HG03175 (cell line): ENCODE results near the gene STBD1.
A peak's percentile ranks its signal among the peaks of the same experiment; 100 is the strongest.
"Not testable (repeated sequence)": the region's sequence is repeated elsewhere in the genome, so short reads cannot be mapped to it uniquely, and the experiment has no call there.

Experiments used
- ATAC-seq: cut with Tn5 transposase; IDR thresholded peaks from one replicate; pipeline ENCODE4 v1.9.1; 2021; ENCODE audit warnings: mild to moderate bottlenecking, moderate library complexity; ENCODE audit not compliant: unreplicated experiment

STBD1 gene

GRCh38 chr4:76282941-76283689, 23.4 kb upstream of the STBD1 start:
- no peak for ATAC-seq

GRCh38 chr4:76283900-76284299, 22.6 kb upstream of the STBD1 start:
- no peak for ATAC-seq

DNA sequence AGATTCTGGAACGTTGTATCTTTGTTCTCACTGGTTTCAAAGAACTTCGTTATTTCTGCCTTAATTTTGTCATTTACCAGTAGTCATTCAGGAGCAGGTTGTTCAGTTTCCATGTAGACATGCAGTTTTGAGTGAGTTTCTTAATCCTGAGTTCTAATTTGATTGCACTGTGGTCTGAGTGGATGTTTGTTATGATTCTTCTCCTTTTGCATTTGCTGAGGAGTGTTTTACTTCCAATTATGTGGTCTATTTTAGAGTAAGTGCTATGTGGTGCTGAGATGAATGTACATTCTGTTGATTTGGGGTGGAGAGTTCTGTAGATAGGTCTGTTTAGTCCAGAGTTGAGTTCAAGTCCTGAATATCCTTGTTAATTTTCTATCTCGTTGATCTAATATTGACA, 18.7 kb upstream of the STBD1 start:
- not testable (repeated sequence) for ATAC-seq

DNA sequence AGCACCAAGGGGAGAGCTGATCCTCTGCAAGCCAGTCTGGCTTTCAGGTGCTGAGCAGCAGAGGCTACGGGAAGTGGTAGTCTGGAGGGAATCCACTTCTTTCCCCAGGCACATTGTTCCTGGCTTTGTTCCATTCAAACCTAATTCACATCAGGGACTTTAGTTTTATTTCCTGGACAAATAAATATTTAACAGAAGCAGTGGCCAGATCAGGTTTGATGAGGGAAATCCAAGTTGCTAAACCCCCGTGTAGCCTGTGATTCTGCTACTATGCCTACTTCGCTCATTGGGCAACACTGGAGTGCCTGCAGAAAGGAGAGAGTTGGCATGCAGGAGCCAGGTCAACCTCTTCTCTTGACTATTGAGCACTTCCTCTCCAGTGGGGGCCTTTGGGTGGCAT, 13.8 kb upstream of the STBD1 start:
- ATAC-seq: no peak

DNA sequence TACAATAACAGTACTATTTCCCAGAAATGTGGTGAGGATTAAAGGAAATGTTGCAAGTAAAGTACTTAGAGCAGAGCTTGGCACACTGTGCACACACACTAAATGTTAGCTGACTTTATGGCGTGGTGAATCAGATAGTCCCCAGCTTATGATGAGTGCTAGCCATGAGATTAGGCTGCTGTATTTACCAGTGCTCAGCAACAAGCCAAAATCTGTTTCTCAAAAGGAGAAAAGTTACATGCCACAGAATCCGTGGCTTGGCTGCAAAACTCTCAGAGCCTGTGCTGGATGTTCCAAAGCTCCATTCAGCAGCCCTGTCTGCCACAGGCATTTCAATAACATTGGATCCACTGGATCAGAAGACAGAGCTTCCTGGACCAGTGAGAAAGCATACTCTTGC, 12.8 kb upstream of the STBD1 start:
- no peak for ATAC-seq

DNA sequence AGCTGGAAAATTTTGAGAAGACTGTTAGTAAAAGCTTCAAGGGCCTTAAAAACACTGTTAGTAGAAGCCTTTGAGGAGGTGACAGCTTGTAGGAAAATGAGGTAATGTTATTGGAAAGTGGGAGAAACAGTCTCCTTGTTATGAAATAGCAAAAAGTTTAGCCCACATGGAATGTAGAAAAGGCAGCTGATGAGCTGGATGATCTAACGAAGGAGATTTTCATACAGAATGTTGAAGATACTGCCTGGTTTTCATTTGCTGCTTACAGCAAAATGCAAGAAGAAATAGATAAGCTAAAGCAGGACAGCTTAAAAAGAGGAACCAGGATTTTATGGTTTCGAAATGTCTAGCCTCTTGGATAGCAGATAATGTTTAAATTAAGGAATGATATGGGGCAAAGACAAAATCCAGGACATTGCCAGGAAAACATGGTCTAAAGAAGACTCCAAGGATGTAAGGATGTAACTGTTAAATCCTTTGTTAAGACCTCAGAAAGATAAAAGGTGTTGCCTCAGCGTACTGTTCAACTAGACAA, 10.2 kb upstream of the STBD1 start:
- no peak for ATAC-seq

GRCh38 chr4:76298227-76298626, 8.3 kb upstream of the STBD1 start:
- ATAC-seq: no peak

GRCh38 chr4:76300012-76300411, 6.5 kb upstream of the STBD1 start:
- no peak for ATAC-seq

- ATAC-seq: peak; percentile 99
Observed at GRCh38 chr4:76301068-76301774, 5.3 kb upstream of the STBD1 start.

DNA sequence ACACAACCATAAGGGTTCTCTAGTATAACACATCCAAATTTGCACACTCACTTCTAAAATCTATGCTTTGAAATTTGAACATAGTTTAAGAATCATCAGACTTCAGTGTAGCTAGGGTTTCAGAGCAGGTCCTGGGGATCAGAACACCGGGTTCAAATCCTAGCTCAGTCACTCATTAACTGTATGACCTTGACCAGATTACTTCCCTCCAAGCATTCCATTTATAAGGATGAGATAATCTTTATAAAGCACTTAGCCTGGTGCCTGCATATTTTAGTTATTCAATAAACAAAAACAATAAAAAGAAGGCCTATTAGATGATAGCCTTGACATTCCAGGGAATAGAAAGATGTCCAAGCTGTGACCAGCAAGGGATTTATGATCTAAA, 4.8 kb upstream of the STBD1 start:
- ATAC-seq: no peak

DNA sequence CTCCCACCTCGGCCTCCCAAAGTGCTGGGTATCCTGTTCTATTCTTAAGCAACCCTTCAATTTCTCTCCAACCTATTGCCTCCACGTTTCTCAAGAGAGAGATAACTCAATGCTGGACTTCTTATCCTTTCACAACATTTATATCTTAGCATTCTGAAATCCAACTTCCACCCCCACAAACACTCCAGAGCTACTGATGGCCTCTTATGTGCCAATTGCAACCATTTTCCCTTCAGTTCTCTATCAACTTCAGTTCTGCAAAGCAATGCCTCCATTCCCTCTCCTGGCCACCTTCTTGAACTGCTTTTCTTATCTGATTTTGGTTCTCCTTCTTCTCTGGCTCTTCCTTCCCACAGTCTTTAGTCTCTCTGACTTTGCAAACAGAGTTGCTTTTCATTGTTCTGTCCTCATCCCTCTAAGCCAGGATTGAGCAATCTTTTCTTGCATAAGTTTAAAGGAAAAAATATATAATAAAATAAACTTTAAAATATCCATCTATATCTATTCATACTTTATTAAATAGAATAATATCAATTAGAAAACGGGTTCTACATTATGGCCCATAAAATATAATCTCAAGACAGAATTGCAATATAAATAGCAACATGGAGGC, 3.6 kb upstream of the STBD1 start:
- no peak for ATAC-seq

DNA sequence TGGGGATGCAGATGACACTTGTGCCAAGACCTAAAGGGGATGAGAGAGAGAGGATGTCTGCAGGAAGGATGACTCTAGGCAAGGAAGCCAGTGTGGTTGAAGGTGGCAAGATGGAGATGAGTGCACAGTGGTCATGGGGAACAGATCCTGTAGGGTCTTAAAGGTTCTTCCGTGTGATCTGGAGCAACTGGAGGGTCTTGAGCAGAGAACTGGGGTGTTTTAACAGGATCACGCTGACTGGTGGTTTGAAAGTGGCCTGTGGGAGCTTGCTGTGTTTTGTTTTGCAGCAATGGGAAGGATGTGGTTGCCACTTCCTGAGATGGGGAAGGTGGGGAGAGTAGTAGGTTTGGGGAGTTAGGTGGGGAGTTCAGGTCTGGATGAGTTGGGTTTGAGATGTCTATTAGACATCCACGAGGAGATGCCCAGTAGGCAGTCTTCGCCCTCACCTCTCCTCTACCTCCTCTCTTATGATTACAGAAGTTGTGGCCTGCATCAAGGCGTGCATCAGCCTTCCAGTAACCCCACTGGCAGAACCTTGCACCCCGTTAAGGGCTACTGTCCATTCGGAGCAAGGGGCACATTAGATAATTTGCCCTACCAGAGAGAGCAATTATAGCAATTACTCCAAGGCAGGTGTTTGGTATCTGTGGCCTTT, 1.4 kb upstream of the STBD1 start:
- no peak for ATAC-seq

GRCh38 chr4:76306882-76307659, 538 bp downstream of the STBD1 start:
- ATAC-seq: no peak

- ATAC-seq: no peak
Observed at GRCh38 chr4:76307660-76308014, 1.1 kb downstream of the STBD1 start.

DNA sequence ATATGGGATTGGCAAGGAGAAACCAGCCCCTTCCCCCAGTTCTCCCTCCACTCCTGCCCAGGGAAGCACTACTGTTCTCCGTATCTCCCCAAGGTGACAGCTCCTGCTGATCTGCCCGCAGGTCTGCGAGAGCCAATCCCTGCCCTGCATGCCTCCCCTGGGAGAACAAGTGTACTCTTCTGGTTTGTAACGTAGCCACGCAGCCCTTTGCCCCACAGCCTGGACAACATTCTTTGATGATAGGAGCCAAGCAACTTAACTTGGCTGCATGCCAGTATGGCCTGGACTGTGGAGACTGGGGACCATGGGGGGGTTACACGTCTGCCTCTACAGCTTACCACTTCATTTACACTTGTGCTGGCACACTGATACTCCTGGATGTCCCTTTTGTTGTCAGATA, 2.0 kb downstream of the STBD1 start:
- no peak for ATAC-seq

DNA sequence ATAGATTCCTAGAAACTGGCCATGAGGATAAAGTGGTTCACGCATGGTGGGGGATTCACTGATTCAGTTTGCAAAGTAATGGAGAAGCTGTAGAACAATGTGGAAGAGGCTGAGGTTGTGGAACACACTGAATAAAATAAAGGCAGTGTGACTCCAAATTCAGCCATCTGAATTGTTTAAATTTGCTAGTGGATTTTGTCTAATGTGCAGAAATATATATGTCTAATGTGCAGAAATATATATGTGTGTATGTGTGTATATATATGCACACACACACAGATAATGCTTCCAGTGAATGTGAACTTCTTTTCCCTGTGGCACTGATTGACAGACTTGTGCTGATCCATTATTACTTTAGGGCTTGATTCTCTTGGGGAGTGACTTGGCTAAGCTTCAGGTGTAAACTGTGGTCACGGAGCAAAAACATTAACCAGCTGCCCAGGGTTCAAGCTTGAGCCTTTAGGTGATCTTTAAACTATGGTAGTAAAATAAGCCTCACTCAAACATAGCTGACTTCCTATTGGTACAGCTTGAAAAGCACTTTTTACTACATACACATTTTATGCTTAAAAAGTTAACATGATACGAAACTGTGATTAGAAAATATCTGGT, 3.5 kb downstream of the STBD1 start:
- ATAC-seq: no peak

GRCh38 chr4:76310683-76311082, 4.2 kb downstream of the STBD1 start:
- ATAC-seq: no peak

DNA sequence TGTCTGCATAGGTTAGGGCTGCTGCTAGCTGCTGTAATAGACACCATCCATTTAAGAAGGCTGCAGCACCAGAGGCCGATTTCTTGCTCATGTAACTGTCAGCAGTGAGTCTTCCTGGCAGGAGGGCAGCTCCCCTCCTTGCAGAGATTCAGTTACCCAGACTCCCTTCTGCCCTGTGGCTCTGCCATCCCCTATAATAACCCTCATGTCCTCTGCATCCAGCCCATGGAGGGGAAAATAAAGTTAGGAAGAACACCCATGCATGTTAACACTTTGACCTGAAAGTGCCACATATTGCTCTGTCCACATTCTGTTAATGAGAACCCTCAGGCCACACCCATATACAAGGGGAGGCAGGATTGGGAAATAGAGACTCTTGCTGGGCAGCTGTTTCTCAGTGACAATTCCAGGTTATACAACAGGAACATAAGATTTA, 5.4 kb downstream of the STBD1 start:
- no peak for ATAC-seq

GRCh38 chr4:76312457-76312856, 5.9 kb downstream of the STBD1 start:
- no peak for ATAC-seq

DNA sequence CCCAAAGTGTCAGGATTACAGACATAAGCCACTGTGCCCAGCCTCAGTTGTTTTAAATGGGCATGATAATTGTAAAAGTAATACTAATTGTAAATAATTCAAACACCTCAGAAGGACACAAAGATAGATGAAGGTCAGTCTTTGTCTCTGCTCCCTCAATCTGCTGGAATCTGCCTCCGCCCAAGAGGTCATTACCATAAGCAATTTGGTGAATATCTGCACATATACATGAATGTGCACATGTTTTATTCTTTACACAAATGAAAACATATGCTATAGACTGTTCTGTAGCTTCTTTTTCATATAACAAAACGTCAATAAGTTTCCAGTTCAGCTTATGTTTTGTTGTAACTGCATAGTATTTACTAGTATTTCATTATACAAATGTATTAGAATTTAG, 7.0 kb downstream of the STBD1 start:
- no peak for ATAC-seq
